EL (cell line): ENCODE data around the gene MARCKS.
A peak's percentile ranks its signal among the peaks of the same experiment; 100 is the strongest.

Experiments used
- DNase-seq: peaks from one replicate; pipeline ENCODE4 v3.0.0-alpha.2; 2016

Gene MARCKS, protein sequence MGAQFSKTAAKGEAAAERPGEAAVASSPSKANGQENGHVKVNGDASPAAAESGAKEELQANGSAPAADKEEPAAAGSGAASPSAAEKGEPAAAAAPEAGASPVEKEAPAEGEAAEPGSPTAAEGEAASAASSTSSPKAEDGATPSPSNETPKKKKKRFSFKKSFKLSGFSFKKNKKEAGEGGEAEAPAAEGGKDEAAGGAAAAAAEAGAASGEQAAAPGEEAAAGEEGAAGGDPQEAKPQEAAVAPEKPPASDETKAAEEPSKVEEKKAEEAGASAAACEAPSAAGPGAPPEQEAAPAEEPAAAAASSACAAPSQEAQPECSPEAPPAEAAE

DNA sequence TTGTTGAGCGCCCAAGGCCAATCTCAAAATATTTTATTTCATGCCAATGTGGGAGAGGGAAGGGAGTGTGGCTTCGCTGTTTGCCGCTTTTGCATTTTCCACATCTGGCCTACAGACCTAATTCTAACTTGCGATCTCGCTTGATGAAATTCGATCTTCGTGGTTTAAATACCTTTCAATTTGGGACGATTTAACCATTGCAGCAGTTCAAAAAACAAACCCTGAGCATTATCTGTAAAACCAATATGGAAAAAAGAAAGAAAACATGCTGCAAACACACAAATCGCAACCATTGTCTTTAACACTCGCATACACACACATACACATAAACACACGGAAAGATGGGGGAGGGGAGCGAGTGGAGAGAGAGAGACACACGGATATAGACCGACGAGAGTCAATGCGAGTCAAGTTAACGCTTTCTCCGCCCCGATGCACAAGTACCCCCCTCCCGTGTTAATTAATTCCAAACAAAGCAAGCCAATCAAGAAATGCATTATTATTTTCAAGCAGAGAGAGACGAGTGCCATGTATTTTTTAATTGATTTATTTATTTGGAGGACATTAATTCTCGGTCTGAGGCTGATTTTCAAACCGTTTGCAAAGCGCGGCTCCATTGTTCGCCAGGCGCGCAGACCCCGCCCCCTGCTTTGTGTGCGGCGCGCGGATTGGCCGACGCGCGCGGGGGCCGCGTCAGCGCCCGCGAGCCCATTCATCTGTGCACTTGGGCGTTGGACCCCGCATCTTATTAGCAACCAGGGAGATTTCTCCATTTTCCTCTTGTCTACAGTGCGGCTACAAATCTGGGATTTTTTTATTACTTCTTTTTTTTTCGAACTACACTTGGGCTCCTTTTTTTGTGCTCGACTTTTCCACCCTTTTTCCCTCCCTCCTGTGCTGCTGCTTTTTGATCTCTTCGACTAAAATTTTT is at the start of gene MARCKS:
Gene MARCKS (plus strand): TSS at position 721 of the 931 bp plus-strand sequence. CDS start 401 bp downstream, outside the sequence.
- DNase-seq: peak; percentile 90

DNA sequence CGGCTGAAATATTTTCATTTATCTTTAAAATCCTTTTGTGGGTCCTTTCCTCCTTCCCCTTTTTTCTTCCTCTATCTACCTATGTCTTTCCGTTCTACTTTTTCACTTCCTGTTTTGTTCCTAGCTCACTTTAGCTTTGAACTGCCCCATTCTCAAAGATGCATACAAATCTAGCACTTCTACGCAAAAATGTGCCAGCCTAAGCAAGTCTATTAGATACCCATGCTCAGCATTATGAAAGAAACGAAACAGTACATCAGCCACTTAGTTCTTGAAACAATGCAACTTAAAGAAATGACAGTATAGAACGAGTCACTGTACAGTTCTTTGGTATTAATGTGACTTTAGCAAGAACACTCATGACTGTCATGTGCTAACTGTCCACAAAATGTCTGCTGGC is 47.3 kb upstream of the MARCKS start:
- DNase-seq: no peak

DNA sequence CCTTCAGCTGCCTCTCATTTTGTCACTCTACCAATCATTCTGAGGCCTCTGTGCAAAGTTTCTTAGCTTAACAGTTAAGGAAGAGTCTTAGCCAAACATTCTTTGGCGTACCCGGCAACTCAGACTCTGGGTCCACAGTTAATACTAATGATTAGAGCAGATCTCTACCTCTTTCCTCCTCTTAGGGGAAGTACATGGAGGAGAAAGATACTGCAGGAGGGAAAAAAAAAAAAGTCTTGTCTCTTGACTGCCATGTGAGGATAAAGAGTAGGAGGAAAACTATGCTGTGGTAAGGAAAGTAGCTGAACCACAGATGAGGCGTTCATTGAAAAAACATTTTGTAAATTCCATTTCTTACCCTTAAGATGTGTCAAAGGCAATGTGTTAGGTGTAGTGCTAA is 44.0 kb upstream of the MARCKS start:
- DNase-seq: peak; percentile 79

DNA sequence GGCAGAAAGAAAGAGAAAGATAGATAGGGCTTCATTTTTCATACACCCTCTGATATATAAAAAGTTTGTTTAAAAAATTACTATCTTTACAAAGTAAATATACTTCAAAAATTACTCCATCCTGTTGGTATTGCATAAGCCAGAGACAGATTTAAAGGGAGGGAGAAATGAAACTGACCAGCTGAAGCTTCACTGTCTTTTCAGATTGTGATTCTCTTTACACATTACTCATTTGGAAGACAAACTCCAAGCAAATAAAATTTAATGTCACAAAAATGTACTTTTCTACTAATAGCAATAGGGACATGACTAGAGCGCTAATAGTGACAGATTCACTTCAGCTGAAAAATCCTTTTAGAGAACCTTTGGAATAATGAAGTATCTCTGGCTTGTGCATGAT is 38.6 kb upstream of the MARCKS start:
- no peak for DNase-seq

DNA sequence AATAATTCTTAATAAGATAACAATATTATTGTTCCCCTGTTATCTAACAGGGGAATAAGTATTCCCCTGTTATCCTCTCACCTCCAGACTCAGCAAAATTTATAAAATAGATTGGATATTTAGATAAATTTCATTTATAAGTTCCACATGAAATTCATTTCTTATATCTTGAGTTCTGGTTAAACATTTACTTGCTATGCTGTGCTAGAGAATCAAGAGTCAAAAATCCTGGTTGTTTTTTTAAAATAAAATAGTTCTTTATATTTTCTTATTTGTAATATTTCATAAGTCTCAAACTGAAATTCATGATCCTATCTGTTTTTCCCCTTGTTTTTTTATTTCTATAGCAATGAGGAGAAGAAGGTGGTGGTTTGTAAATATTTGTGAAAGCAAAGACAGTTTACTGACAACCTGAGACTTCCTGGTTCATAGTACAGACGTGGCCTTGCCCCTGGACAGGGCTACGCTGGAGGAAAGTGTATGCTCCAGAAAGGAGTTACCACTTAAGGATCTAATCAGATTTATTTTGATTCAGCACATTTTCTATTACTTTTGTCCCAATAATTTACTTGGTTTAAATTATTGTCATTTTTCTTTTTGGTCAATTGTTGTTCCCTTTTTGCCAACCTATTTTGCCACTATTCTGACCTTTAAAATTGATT is 37.8 kb upstream of the MARCKS start:
- DNase-seq: no peak

DNA sequence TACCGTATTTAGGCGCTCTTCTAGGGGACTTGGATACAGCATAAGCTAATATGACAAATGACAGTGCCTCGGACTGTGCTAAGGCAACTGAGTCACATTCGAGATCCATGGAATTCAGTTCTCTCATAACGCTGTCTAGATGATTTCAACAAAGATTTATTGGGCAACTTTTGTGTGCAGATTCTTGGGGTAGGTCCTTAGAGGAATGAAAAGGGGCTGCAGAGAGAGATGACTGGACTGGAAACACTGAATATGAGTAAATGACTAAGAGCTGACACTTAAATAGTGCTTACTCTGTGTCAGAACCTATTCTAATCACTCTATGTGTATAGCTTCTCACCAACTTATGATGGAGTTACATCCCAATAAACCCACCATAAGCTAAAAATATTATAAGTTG is 36.4 kb upstream of the MARCKS start:
- DNase-seq: no peak

DNA sequence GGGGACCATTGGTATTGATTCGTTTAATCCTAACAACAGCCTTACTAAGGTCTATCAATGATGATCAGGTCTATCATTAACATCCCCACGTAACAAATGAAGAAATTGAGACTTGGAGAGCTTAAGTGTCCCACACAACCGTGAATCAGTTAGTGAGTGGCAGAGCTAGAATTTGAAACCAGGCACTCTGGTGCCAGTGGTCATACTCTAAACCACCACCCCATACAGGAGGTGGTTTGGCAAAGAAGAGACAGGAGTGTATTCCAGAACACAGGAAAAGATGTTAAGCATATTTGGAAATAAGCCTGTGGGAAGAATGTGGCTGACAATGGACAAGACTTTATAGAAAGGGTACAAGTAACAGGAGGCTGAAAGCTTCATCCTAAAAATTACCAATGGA is 35.7 kb upstream of the MARCKS start:
- no peak for DNase-seq

DNA sequence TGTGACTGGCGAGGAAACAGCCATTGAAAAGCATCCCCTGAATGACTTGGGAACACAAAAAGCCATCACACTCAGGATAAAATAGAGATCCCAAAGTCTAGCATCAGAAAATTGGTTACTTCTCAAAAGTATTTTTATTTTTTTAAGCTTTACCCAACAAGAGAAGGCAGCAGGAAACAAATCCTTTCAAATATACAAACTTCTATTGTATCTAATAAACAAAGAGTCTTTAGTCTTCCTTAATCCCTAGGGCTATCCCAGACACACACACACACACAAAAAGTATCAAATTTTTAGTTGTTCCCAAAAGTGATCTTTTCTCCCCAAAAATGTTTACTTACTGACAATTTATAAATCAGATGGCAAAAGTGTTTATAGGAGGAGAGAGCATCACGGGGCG is 33.2 kb upstream of the MARCKS start:
- DNase-seq: no peak

DNA sequence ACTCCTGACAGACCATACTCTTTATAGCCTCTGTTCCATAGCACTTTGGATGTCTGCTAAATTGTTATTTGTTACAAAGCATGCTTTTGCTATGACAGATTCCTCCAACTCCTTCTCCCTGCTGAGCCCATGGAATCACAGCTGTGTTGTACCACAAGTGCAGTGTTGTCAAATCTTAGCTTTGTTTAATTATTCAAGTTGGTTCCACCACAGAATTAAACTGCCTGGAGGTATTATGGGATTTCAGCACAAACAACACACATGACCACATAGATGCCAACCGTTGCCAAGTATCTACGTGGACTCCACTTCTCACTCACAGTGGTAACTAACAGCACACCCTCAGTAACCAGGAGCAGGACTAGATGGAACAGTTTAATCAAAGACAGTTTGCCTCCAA is 32.7 kb upstream of the MARCKS start:
- no peak for DNase-seq

DNA sequence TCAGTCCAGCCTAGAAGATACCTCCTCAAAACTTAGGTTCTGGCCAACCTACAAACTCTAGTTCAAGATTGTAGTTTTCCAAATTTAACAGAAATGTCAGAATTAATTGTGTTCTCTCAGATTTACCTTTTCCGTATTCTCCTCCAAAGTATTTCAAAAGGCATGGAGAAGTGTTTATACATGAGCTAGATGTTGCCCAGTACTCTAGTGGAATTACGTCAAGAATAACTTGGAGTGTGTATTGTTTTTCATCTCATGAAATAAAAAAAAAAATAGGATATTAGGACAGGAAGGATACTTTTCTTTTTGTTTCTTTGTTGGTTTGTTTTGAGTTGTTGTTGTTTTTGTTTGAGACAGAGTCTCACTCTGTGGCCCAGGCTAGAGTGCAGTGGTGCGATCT is 32.3 kb upstream of the MARCKS start:
- no peak for DNase-seq

DNA sequence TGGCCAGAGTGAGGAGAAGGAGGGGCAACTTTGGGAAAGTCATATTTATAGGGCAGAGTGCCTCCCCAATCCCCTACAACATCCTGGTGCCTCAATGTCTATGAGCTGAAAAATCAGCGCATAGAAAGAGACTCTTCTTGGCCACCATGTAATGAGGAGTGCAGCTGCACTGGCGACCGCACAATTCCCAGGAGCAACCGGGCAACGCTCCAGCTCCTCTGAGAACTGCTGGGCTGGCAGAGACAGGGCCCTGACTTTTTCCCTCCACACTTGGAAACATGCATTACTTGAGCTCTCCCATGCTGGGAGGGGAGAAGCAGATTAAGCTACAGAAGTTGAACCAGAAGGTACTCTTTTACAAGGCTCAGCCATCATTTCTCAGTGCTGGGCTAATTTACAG is 31.4 kb upstream of the MARCKS start:
- peak; percentile 56 for DNase-seq

DNA sequence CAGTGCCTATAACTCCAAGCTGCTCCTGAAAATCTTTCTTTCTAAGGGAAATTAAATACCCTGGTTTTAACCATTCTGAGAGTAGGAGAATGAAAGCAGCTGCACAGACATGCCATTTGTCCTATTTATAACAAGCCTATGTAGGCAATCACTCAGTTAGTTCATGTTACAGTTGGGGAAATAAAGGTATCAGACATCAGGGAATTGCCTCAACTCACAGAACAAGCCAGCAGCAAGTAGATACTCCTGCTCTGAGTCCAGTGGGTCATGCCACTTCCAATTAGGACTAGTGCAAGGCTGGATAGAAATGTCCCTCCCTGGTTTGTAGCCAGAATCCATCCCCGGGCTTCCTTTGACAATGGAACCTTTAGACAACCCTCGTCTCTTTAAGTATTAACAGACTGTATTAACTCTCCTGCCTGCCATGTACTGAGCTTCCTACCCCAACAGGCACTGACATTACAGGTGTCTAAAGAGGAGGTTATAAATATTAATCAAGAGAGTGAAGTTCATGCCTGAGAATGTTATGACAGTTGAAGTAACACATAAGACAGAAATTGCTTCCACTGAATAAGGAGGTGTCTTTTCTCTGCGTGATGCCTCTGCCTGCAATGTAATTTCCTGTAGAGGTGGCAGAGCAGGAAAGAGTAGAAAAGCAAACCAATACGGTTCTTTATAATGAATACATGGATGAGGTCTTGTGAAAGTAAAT is 28.0 kb upstream of the MARCKS start:
- DNase-seq: no peak

DNA sequence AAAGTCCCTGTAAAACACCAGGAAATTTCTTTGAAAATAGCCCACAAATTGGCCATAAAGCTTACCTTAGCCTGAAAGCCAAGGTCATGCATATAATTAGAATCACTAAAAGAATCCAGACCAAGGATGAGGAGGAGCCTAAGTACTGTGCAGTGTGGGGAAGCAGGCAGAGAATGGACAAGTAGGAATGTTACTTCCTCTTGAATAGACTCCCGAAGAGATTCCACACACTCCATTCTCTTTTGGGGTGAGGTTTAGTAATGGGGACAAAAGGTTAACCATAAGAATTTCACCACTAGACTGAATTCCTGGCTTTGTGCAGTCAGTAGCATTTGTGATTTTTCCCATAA is 27.5 kb upstream of the MARCKS start:
- DNase-seq: peak; percentile 67

DNA sequence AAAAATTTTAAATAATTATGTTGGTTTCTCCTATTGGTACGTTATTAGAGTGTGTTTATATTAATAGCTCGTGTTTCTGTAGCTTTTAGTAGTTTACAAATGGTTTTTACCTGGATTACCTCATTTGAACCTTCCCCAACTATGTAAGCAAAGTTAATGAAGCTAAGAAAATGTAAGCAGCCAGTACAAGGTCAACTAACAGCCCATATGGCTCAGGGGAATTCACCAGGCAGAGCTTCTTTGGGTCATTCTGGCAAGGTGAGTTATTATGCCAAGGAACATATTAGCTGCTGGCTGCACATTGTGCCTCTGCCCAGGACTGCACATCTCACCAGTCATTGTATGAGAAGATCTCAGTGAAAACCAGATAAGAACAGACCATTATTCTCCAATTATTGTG is 27.0 kb upstream of the MARCKS start:
- DNase-seq: no peak

DNA sequence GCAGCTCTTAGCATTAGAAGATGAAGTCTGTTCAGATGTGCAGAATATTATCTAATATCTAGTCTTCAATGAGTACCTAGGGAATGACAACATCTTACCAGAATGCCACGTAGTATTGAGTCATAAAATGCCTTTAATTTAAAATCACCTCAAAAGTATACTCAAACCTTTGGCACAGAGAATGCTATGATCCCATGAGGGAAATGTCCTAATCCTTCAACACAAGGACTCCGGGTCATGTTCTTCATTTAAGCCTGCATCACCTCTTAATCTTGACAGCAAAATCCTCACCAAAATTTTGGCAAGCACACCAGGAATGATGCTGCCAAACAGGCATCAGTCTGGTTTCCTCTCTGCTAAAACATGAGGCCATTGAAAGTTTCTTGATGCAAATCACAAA is 23.6 kb upstream of the MARCKS start:
- peak; percentile 66 for DNase-seq

DNA sequence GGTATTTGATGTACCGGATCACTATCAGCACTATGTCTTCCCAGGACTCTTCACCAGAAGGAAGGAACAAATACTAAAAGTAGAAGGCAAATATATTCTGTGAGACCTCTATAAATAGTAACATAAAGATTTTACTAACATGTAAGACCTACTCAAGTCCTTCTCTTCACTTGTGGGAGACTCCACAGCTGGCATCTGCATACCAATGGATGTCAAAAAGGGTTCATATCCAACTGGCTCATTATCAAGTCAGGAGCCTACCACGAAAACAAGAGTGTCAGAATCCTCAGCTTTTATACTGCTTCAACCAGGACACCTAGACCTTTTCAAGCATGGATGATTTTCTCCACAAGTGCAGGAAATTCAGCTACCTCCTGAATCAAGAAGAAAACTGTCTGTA is 20.0 kb upstream of the MARCKS start:
- DNase-seq: no peak

DNA sequence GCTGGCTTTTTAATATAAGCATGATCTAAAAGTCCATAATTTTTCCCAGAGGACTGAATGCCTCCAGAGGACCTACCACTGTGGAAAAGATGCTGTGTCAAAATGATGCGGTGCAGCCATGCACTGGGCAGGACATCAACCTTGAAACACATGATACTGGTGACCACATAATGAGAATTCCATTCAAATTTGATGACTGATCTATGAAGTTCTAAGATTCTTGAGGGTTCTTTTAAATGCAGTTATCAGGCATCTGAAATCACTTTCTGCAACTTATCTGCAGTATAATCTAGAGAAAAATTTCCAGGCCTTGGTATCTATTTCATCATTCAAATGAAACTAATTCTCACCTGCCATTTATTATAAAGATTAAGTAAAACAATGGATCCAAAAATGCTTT is 15.0 kb upstream of the MARCKS start:
- peak; percentile 64 for DNase-seq

DNA sequence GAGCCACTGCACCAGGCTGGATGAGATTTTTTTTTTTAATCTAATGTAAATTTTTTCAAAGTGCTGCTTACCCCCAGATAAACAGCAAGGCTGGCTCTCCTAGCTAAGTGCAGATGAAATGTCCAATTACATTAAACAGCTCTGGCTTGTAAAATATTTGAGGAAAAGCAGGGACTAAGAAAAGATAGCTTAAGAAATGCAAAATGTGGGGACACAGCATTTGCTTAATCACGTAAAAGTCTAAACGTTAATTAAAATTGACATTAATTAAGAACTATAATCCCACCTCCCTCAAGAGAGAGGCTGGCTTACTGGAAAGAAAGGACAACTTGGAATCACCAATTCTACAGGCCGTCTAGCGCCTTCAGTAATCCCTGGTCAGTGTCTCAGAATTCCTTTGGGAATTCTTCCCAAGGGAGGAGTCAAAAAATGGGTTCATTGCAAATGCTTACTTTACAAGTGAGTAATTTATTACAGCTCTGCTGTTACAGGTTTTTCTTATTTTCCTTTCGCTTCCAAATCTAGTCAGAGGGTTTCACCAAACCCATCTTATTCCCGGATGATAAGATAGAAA is 13.6 kb upstream of the MARCKS start:
- no peak for DNase-seq

DNA sequence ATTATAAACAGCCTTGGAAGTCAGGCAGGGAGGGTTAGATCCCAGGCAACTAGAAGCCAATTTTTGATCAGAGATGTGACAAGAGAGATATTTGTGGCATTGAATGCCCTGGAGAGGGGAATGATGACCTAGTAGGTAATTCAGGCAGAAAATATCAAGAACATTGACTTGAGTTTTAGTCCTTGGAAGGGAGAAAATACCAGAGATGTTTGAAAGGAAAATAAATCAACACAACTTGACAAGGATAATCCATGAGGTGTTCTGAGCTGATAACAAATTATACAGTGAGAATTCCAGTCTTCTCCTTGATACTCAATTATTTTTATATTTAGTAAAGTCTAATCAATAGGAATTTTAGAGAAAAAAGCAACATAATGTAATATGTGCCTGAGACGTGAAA is 10.6 kb upstream of the MARCKS start:
- DNase-seq: no peak

DNA sequence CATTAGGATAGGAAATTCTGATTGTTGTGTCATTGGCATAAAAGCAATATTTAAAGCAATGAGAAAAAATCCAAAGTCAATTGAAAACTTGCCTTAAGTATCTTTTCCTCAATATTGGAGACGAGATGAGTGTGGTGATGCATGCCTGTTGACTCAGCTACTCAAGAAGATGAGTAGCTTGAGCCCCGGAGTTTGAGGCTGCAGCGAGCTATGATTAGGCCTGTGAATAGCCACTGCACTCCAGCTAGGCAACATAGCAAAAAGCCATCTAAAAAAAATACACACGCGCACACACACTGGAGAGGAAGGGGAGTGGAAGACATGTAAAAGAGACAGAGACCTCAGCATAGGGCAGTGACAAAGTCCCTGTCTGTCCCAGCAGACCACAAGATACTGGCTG is 9.7 kb upstream of the MARCKS start:
- DNase-seq: peak; percentile 65

DNA sequence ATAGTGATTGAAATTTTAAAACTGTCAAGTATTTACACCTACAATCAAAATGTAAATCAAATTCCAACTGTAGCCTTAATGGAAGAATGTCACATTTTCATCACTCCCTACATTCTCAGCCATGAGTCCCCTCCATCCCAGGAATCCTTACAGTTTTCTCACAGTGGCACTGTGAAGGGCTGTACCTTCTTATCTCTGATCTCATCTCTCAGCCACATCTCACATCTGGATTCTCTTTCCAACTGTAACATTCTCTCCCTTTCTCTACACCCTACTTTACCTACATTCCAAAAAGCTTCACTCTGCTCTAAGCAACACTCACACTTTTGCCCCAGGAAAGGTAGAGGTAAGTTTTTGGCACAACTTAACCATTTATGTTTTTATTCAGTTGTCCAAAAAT is 8.9 kb upstream of the MARCKS start:
- DNase-seq: no peak

DNA sequence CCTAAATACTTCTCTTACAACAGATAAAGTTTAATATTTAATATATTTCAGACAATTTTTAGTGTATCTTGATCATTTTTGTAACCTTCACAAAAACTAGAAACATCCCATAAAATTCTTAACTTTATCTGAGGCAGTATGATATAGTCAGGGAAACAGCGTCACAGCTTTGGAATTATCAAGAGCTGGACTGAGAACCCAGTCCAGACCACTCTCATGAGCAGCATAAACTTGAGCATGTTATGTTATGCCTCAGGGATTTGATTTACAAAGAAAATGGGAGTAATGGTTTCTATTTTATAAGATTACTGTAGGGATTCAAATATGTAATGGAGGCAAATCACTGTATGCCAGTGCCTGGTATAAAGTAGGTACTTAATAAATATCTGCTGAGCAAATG is 8.3 kb upstream of the MARCKS start:
- no peak for DNase-seq

DNA sequence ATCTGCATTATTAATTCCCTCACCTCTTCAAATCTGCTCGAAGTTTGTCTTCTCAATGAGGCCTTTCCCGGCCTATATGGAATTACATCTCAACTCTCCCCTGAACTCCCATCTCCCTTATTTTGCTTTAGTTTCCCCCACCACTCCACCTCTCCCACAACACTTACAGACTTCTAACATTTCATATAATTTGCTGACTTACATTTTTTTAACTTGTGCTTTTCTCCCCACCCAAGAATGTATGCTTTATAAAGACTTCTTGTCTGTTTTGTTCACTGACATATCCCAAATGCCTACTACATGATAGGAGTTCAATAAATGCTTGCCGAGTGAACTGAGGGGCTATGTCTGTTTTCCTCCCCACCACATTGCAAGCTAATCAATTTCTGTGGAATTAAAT is 3.9 kb upstream of the MARCKS start:
- DNase-seq: no peak
